ENCODE results near the gene CLSTN2.

- TF ChIP-seq CTCF (IDR thresholded peaks at IDR 0.05 in 8 of 11, conservative IDR thresholded peaks at IDR 0.05 in 3 of 11) = no peak
- no peak for TF ChIP-seq POLR2A (IDR thresholded peaks at IDR 0.05)
- no peak for TF ChIP-seq POLR2AphosphoS5 (IDR thresholded peaks at IDR 0.05)
Measured at GRCh38 chr3:140143367-140144069, 208.5 kb downstream of the CLSTN2 start.
